Neutrophil (primary cell): ENCODE results near the gene SCARF1.
A peak's percentile ranks its signal among the peaks of the same experiment; 100 is the strongest.
"Not testable (repeated sequence)": the region's sequence is repeated elsewhere in the genome, so short reads cannot be mapped to it uniquely, and the experiment has no call there.

Experiments
- H3K27ac ChIP-seq: fragments of 200-600 bp; sonication (generic); 2 replicates; pipeline ENCODE4 v1.5.1; 2016; ENCODE audit warnings: mild to moderate bottlenecking, moderate library complexity
- H3K27me3 ChIP-seq: fragments of 200-600 bp; sonication (generic); 2 replicates; pipeline ENCODE4 v1.6.0; 2016; ENCODE audit warnings: mild to moderate bottlenecking
- H3K36me3 ChIP-seq: fragments of 200-600 bp; sonication (generic); 2 replicates; pipeline ENCODE4 v1.5.1; 2017
- H3K4me1 ChIP-seq, 2 experiments: fragments of 200-600 bp in 1 of 2; sonication (generic) in 1 of 2; 1 replicate in 1 of 2; 2 replicates in 1 of 2; pipeline versions ENCODE4 v1.5.1 to v1.6.1; 2013 to 2016; ENCODE audit warnings: low read depth in 1 of 2, low read length in 1 of 2, mild to moderate bottlenecking in 1 of 2, moderate library complexity in 1 of 2; ENCODE audit not compliant: control insufficient read depth in 1 of 2, insufficient read depth in 1 of 2
- H3K4me3 ChIP-seq, 2 experiments: fragments of 200-600 bp in 1 of 2; sonication (generic) in 1 of 2; 1 replicate in 1 of 2; 2 replicates in 1 of 2; pipeline ENCODE4 v1.5.1; 2013 to 2016; ENCODE audit warnings: low read depth in 1 of 2, low read length in 1 of 2, mild to moderate bottlenecking in 1 of 2, moderate library complexity in 1 of 2
- H3K9me3 ChIP-seq: fragments of 200-600 bp; sonication (generic); 2 replicates; pipeline ENCODE4 v1.5.1; 2016
- CTCF ChIP-seq: fragments of 200-600 bp; sonication (generic); IDR thresholded peaks from 2 replicates; pipeline ENCODE4 v1.5.1; 2016; ENCODE audit warnings: antibody characterized with exemption

The SCARF1 gene

GRCh38 chr17:1658100-1658499 is 12.6 kb upstream of the SCARF1 start:
- no peak overlapping the region for H3K4me3 ChIP-seq
- no peak overlapping the region for H3K27ac ChIP-seq
- peaks cover 95% of the 10 kb centered on the region for H3K36me3 ChIP-seq
- H3K27me3 ChIP-seq: no peaks in the 10 kb centered on the region
- no peaks in the 10 kb centered on the region for H3K4me1 ChIP-seq
- no peak for TF ChIP-seq CTCF
- H3K9me3 ChIP-seq: peaks cover 7% of the 10 kb centered on the region

GRCh38 chr17:1653735-1654134 is 8.2 kb upstream of the SCARF1 start:
- H3K4me1 ChIP-seq: peaks cover 8 to 14% of the 10 kb centered on the region in 2 experiments
- H3K27me3 ChIP-seq: no peaks in the 10 kb centered on the region
- no peaks in the 10 kb centered on the region for H3K9me3 ChIP-seq
- no peak for TF ChIP-seq CTCF
- no peak overlapping the region for H3K4me3 ChIP-seq
- peaks cover 93% of the 10 kb centered on the region for H3K36me3 ChIP-seq
- H3K27ac ChIP-seq: no peak overlapping the region

- H3K27me3 ChIP-seq, H3K27ac ChIP-seq, H3K9me3 ChIP-seq, H3K4me3 ChIP-seq: not testable (repeated sequence)
- Histone ChIP-seq H3K36me3 (peaks cover 83% of the 10 kb centered on the region), H3K4me1 (peaks cover 18 to 23% of the 10 kb centered on the region in 2 experiments)
These were observed 7.3 kb upstream of the SCARF1 start for GRCh38 chr17:1652794-1653193.

GRCh38 chr17:1651559-1651844 is 6.0 kb upstream of the SCARF1 start:
- peaks cover 70% of the 10 kb centered on the region for H3K36me3 ChIP-seq

GRCh38 chr17:1650731-1651558 is 5.4 kb upstream of the SCARF1 start:
- Histone ChIP-seq H3K27me3 (peaks cover 8% of the 10 kb centered on the region), H3K4me3 (no peak overlapping the region), H3K36me3 (peaks cover 65% of the 10 kb centered on the region), H3K4me1 (peaks cover 28 to 34% of the 10 kb centered on the region in 2 experiments), H3K9me3 (no peaks in the 10 kb centered on the region), H3K27ac (no peak overlapping the region)
- no peak for TF ChIP-seq CTCF

More at GRCh38 chr17:1651559-1651844, 6.0 kb upstream of the SCARF1 start:
- Histone ChIP-seq H3K9me3 (no peaks in the 10 kb centered on the region), H3K4me3 (no peak overlapping the region), H3K27me3 (peaks cover 8% of the 10 kb centered on the region), H3K4me1 (peaks cover 23 to 28% of the 10 kb centered on the region in 2 experiments), H3K27ac (no peak overlapping the region)
- no peak for TF ChIP-seq CTCF

- peaks cover 14% of the 10 kb centered on the region for H3K27me3 ChIP-seq
- no peaks in the 10 kb centered on the region for H3K9me3 ChIP-seq
- no peak for TF ChIP-seq CTCF
- peak within 1 kb of the TSS; percentile 94 for H3K27ac ChIP-seq
- H3K4me3 ChIP-seq: peak within 1 kb of the TSS; percentile 69 to 94
- peaks cover 55% of the 10 kb centered on the region for H3K36me3 ChIP-seq
- H3K4me1 ChIP-seq: peaks cover 38 to 44% of the 10 kb centered on the region in 2 experiments
These were observed 4.4 kb upstream of the SCARF1 start, which contains the start of gene RILP for GRCh38 chr17:1649844-1650501. Gene RILP (minus strand): TSS chr17:1649866. CDS start chr17:1649804, 62 bp downstream.
